H1 (cell line): Measurements from ENCODE around the gene GFI1B. TPM values are rescaled to one million over a fixed set of nuclear protein-coding genes. Genes with fewer than 3 reads are reported as not detected.

Source experiments
- CTCF ChIA-PET: fragments of 300-600 bp; sonication (Branson Sonifier 250); formaldehyde crosslinking; loops from one replicate; lab custom pipeline; 2021; ENCODE audit not compliant: partially characterized antibody; lab: Charles Lee
- POLR2A ChIA-PET: fragments of 300-600 bp; sonication (Branson Sonifier 250); formaldehyde crosslinking; loops from one replicate; lab custom pipeline; 2021; ENCODE audit warnings: inconsistent platforms; ENCODE audit not compliant: partially characterized antibody; lab: Charles Lee
- DNase-seq, 2 experiments: peaks; one replicate each; pipeline versions ENCODE4 v3.0.0 to v3.0.0-alpha.2; 2010 to 2022; ENCODE audit warnings: low spot score in 2 of 2, low read depth in 1 of 2, mixed read lengths in 1 of 2
- FAIRE-seq: peaks from 2 replicates; lab custom pipeline; 2011; peaks lifted over from hg19 to GRCh38; lab: Jason Lieb, UNC
- H2AFZ ChIP-seq: 2 replicates; pipeline ENCODE4 v1.8.1; 2012; ENCODE audit warnings: low read length, inconsistent platforms
- H2AK5ac ChIP-seq: 2 replicates; pipeline ENCODE4 v1.6.1; 2013; ENCODE audit warnings: low read depth, low read length
- H2BK120ac ChIP-seq: replicated peaks from 2 replicates; pipeline ENCODE3; 2013; ENCODE audit warnings: low read depth, low read length, inconsistent platforms
- H2BK12ac ChIP-seq: 2 replicates; pipeline ENCODE4 v1.6.1; 2013; ENCODE audit warnings: low read depth, low read length
- H2BK15ac ChIP-seq: 2 replicates; pipeline ENCODE4 v1.6.1; 2013; ENCODE audit warnings: low read length
- H2BK20ac ChIP-seq: 2 replicates; pipeline ENCODE4 v1.6.1; 2013; ENCODE audit warnings: low read length
- H2BK5ac ChIP-seq: 2 replicates; pipeline ENCODE4 v1.6.1; 2013; ENCODE audit warnings: low read depth, low read length
- H3K14ac ChIP-seq: 2 replicates; pipeline ENCODE4 v1.6.1; 2013; ENCODE audit warnings: inconsistent platforms; ENCODE audit not compliant: insufficient read length
- H3K18ac ChIP-seq: 2 replicates; pipeline ENCODE4 v1.6.1; 2013; ENCODE audit warnings: low read length; ENCODE audit errors: extremely low read depth
- H3K23ac ChIP-seq: 2 replicates; pipeline ENCODE4 v1.6.1; 2013; ENCODE audit warnings: inconsistent platforms; ENCODE audit not compliant: insufficient read length
- H3K23me2 ChIP-seq: 2 replicates; pipeline ENCODE4 v1.6.1; 2013; ENCODE audit warnings: low read depth, low read length
- H3K27ac ChIP-seq: 2 replicates; pipeline ENCODE4 v1.6.1; 2011; ENCODE audit warnings: low read depth, low read length, inconsistent platforms
- H3K27me3 ChIP-seq, 4 experiments: replicated peaks in 1 of 4; 1 replicate in 1 of 4; 2 replicates in 3 of 4; pipeline versions ENCODE4 v1.6.1 to v1.8.1; 2011 to 2013; ENCODE audit warnings: low read length in 3 of 4, mild to moderate bottlenecking in 3 of 4, inconsistent platforms in 2 of 4, mixed read lengths in 2 of 4, moderate library complexity in 1 of 4; ENCODE audit not compliant: control insufficient read depth in 3 of 4, insufficient read depth in 3 of 4; ENCODE audit errors: extremely low read depth in 1 of 4
- H3K36me3 ChIP-seq, 4 experiments: 2 replicates each; pipeline versions ENCODE4 v1.6.1 to v1.8.1; 2011 to 2013; ENCODE audit warnings: mild to moderate bottlenecking in 4 of 4, low read length in 3 of 4, moderate library complexity in 2 of 4, control low read depth in 1 of 4, inconsistent platforms in 1 of 4; ENCODE audit not compliant: insufficient read depth in 4 of 4, control insufficient read depth in 2 of 4
- H3K4ac ChIP-seq: replicated peaks from 2 replicates; pipeline ENCODE3; 2013; ENCODE audit warnings: low read length, low read depth, mixed read lengths, inconsistent platforms; ENCODE audit not compliant: insufficient read length
- H3K4me1 ChIP-seq, 4 experiments: replicated peaks in 1 of 4; 1 replicate in 1 of 4; 2 replicates in 3 of 4; pipeline versions ENCODE4 v1.6.1 to v1.8.1; 2011 to 2013; ENCODE audit warnings: low read length in 3 of 4, inconsistent platforms in 2 of 4, mixed read lengths in 1 of 4; ENCODE audit not compliant: insufficient read depth in 4 of 4, control insufficient read depth in 3 of 4
- H3K4me2 ChIP-seq, 2 experiments: 2 replicates each; pipeline versions ENCODE4 v1.6.1 to v1.8.1; 2011 to 2013; ENCODE audit warnings: low read depth in 2 of 2, low read length in 2 of 2, control low read depth in 1 of 2, inconsistent platforms in 1 of 2, mild to moderate bottlenecking in 1 of 2; ENCODE audit not compliant: insufficient read depth in 1 of 2
- H3K4me3 ChIP-seq, 4 experiments: fragments of 200-600, 300-600 bp in 1 of 4; sonication (generic), shearing (Covaris generic), sonication (Bioruptor Twin) in 1 of 4; 2 replicates each; pipeline versions ENCODE4 v1.5.1 to v1.8.1; 2011 to 2016; ENCODE audit warnings: low read length in 4 of 4, low read depth in 3 of 4, control low read depth in 2 of 4, inconsistent platforms in 2 of 4, mild to moderate bottlenecking in 2 of 4, mixed read lengths in 1 of 4, moderate library complexity in 1 of 4; ENCODE audit not compliant: insufficient read depth in 2 of 4; ENCODE audit errors: extremely low read depth in 1 of 4
- H3K56ac ChIP-seq: replicated peaks from 2 replicates; pipeline ENCODE3; 2013; ENCODE audit warnings: low read depth, mild to moderate bottlenecking, mixed read lengths, low read length, inconsistent platforms; ENCODE audit not compliant: insufficient read length
- H3K79me1 ChIP-seq: 2 replicates; pipeline ENCODE4 v1.6.1; 2013; ENCODE audit warnings: low read depth, low read length, control low read depth
- H3K79me2 ChIP-seq, 2 experiments: 2 replicates each; pipeline versions ENCODE4 v1.6.1 to v1.8.1; 2012 to 2013; ENCODE audit warnings: low read length in 2 of 2, mild to moderate bottlenecking in 2 of 2, inconsistent platforms in 1 of 2; ENCODE audit not compliant: insufficient read depth in 2 of 2, control insufficient read depth in 1 of 2
- H3K9ac ChIP-seq, 4 experiments: replicated peaks in 1 of 4; 1 replicate in 1 of 4; 2 replicates in 3 of 4; pipeline versions ENCODE4 v1.6.1 to v1.8.1; 2011 to 2013; ENCODE audit warnings: low read depth in 3 of 4, low read length in 3 of 4, control low read depth in 2 of 4, mild to moderate bottlenecking in 2 of 4, moderate library complexity in 2 of 4, inconsistent platforms in 1 of 4; ENCODE audit errors: extremely low read depth in 1 of 4
- H3K9me3 ChIP-seq, 2 experiments: 2 replicates each; pipeline versions ENCODE4 v1.6.1 to v1.8.1; 2012 to 2013; ENCODE audit warnings: mild to moderate bottlenecking in 2 of 2, moderate library complexity in 2 of 2, control low read depth in 1 of 2, inconsistent platforms in 1 of 2, low read depth in 1 of 2, low read length in 1 of 2, mixed read lengths in 1 of 2; ENCODE audit not compliant: insufficient read depth in 2 of 2
- H4K20me1 ChIP-seq, 2 experiments: replicated peaks in 1 of 2; 2 replicates each; pipeline versions ENCODE3 to v1.8.1; 2011 to 2013; ENCODE audit warnings: inconsistent platforms in 2 of 2, low read length in 2 of 2, mild to moderate bottlenecking in 1 of 2; ENCODE audit not compliant: insufficient read depth in 2 of 2, control insufficient read depth in 1 of 2
- H4K5ac ChIP-seq: 2 replicates; pipeline ENCODE4 v1.6.1; 2013; ENCODE audit warnings: low read length, low read depth, mixed read lengths, inconsistent platforms; ENCODE audit not compliant: insufficient read length
- H4K8ac ChIP-seq: 2 replicates; pipeline ENCODE4 v1.8.0; 2013; ENCODE audit warnings: mild to moderate bottlenecking, moderate library complexity, low read length, inconsistent platforms; ENCODE audit not compliant: insufficient read depth; ENCODE audit errors: extremely low read depth
- H4K91ac ChIP-seq: replicated peaks from 2 replicates; pipeline ENCODE3; 2013; ENCODE audit warnings: low read length, mixed read lengths, inconsistent platforms; ENCODE audit not compliant: insufficient read length
- CBX5 ChIP-seq: fragments of 300-800, 300-1000 bp; sonication (generic); IDR thresholded peaks from 2 replicates; pipeline ENCODE4 v1.7.1; 2016; ENCODE audit warnings: antibody characterized with exemption, low read length, low read depth
- CTBP2 ChIP-seq: IDR thresholded peaks from 2 replicates; pipeline ENCODE4 v1.7.0; 2011; ENCODE audit warnings: borderline replicate concordance, mild to moderate bottlenecking, moderate library complexity, mixed read lengths, low read length; ENCODE audit not compliant: insufficient read depth, insufficient read length
- FOSL1 ChIP-seq: IDR thresholded peaks from 2 replicates; pipeline ENCODE4 v1.6.1; 2011; ENCODE audit warnings: mild to moderate bottlenecking, low read depth, low read length, moderate library complexity; ENCODE audit not compliant: insufficient read depth
- GTF2F1 ChIP-seq: IDR thresholded peaks from 2 replicates; pipeline ENCODE4 v1.6.1; 2012; ENCODE audit warnings: low read depth, low read length, improper control_type of control experiment, borderline replicate concordance
- HDAC6 ChIP-seq: IDR thresholded peaks from one replicate; pipeline ENCODE4 v1.7.1; 2012; ENCODE audit warnings: low read depth, mild to moderate bottlenecking, inconsistent platforms, low read length, moderate library complexity
- JUND ChIP-seq: IDR thresholded peaks from 2 replicates; pipeline ENCODE4 v1.6.1; 2011; ENCODE audit warnings: mild to moderate bottlenecking, improper control_type of control experiment, low read length
- POLR2A ChIP-seq, 2 experiments: IDR thresholded peaks; 1 replicate in 1 of 2; 2 replicates in 1 of 2; pipeline ENCODE4 v1.6.1; 2011; ENCODE audit warnings: low read depth in 2 of 2, low read length in 2 of 2, mild to moderate bottlenecking in 2 of 2; ENCODE audit errors: control extremely low read depth in 1 of 2
- RBBP5 ChIP-seq: IDR thresholded peaks from 2 replicates; pipeline ENCODE4 v1.7.1; 2012; ENCODE audit warnings: low read depth, mild to moderate bottlenecking, inconsistent platforms, low read length, moderate library complexity, borderline replicate concordance
- TAF7 ChIP-seq: optimal IDR thresholded peaks from 2 replicates; pipeline ENCODE3; 2011; ENCODE audit warnings: low read depth, mild to moderate bottlenecking, inconsistent platforms, low read length, moderate library complexity, borderline replicate concordance
- YY1 ChIP-seq: IDR thresholded peaks from 2 replicates; pipeline ENCODE4 v1.6.1; 2011; ENCODE audit warnings: low read depth, mild to moderate bottlenecking, low read length
- WGBS, 2 experiments: shearing (Covaris generic) in 1 of 2; methylation state at CpG; one replicate each; pipeline versions ENCODE4 v1.1.6 to v1.1.7; 2013 to 2015; ENCODE audit warnings: low lambda C conversion rate in 2 of 2, mixed read lengths in 2 of 2, inconsistent platforms in 1 of 2, low coverage in 1 of 2, missing lambda C conversion rate in 1 of 2; ENCODE audit not compliant: insufficient replicate concordance in 2 of 2, insufficient coverage in 1 of 2, insufficient read length in 1 of 2; ENCODE audit errors: extremely low coverage in 1 of 2, missing lambda C conversion rate in 1 of 2; 5-methylcytosine and 5-hydroxymethylcytosine counted together
- polyA plus RNA-seq, 7 experiments: library from polyadenylated mRNA; depleted of rRNA in 3 of 7; stranded (reverse) in 5 of 7; unstranded in 2 of 7; fragments of >200 nt in 5 of 7; fragments of 200-250 nt in 2 of 7; gene quantifications; 1 replicate in 5 of 7; 2 replicates in 1 of 7; 4 replicates in 1 of 7; pipeline versions ENCODE4 v1.2.1 to v1.2.3, GENCODE V29; 2011 to 2013; ENCODE audit warnings: missing spikeins in 2 of 7, mixed read lengths in 2 of 7
- total RNA-seq: library from RNA; stranded (reverse); fragmentation: NEBNext Ultra II Directional; extraction: Animal tissue kit (Norgen Biotek cat#: 25700); gene quantifications from 2 replicates; pipeline ENCODE4 v1.2.1, GENCODE V29; 2021
- TF ChIP-seq, protein P1 (sequence below): IDR thresholded peaks from 2 replicates; pipeline ENCODE4 v1.6.1; 2011; ENCODE audit warnings: low read depth, mild to moderate bottlenecking, low read length; ENCODE audit not compliant: insufficient read depth

GFI1B gene
- total and polyA plus RNA-seq, 2 of the 8 experiments (the other 6 are each of a cell fraction or from before 2014, with no cell fraction given): 0.09 to 0.11 TPM

DNA sequence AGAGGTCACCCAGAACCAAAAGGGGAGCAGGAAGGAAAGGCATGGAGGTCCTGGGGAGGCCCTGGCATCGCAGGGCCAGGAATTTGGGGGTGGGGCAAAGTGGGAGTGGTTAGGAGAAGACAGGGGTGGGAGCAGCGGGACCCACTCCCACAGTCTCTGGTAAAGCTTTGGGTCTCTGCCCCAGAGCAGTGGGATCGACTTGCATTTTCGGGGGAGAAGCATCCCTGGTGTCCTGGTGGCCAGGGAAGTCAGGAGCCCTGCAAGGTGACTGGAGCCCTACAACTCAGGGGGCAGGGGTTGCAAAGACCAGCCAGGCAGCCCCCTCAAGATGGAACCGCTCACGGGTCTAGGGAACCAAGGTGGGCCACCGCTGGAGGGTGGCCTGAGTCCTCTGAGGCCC lies 29.9 kb downstream of the GFI1B start:
- 78% methylated on average over 6 of the region's 7 CpGs; no CpG with 5 or more reads in 1 of the 2 experiments for WGBS, 2 experiments
- Histone ChIP-seq H3K14ac (no peak overlapping the region), H3K4me3 (no peak overlapping the region), H2BK5ac (no peak overlapping the region), H3K23ac (no peak overlapping the region), H2BK12ac (no peak overlapping the region), H2BK20ac (no peak overlapping the region), H3K79me2 (no peaks in the 10 kb centered on the region), H2AK5ac (no peak overlapping the region), H3K36me3 (no peaks in the 10 kb centered on the region), H3K9me3 (no peaks in the 10 kb centered on the region), H4K91ac (no peak overlapping the region), H2BK15ac (no peak overlapping the region), H3K27me3 (peaks cover 0 to 26% (median 11%) of the 10 kb centered on the region in 4 experiments; a peak in 6 of 7 replicates), H3K79me1 (no peaks in the 10 kb centered on the region), H3K27ac (no peak overlapping the region), H3K23me2 (peaks cover 6% of the 10 kb centered on the region; the same call in 1 of the 2 replicates), H3K9ac (no peak overlapping the region), H3K56ac (no peak overlapping the region), H2AFZ (no peak overlapping the region), H4K5ac (no peak overlapping the region), H4K8ac (no peak overlapping the region), H3K4me2 (no peak overlapping the region), H3K4me1 (peaks cover under 1 to 17% (median 11%) of the 10 kb centered on the region in 4 experiments), H4K20me1 (peaks cover 0 to 3% of the 10 kb centered on the region in 2 experiments), H3K18ac (no peak overlapping the region), H3K4ac (no peak overlapping the region), H2BK120ac (no peak overlapping the region)
- ChIA-PET CTCF (no interaction called here), POLR2A (no interaction called here)
- FAIRE-seq (no peak), DNase-seq (no peak)
- TF ChIP-seq RBBP5 (no peak), CTBP2 (no peak), CBX5 (no peak), YY1 (no peak), FOSL1 (no peak), JUND (no peak), TAF7 (no peak), HDAC6 (no peak), POLR2A (IDR thresholded peaks at IDR 0.05; ENCODE audit: control extremely low read depth in 1 of 2, low read depth in 2 of 2, low read length in 2 of 2) (no peak), GTF2F1 (no peak)
- TF ChIP-seq, protein P1, sequence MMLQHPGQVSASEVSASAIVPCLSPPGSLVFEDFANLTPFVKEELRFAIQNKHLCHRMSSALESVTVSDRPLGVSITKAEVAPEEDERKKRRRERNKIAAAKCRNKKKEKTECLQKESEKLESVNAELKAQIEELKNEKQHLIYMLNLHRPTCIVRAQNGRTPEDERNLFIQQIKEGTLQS: no peak
